C4-2B (cell line): ENCODE results near the gene BRAF.
"Not testable (repeated sequence)": the region's sequence is repeated elsewhere in the genome, so short reads cannot be mapped to it uniquely, and the experiment has no call there.

Source experiments
- H3K27ac ChIP-seq: fragments of 450-650 bp; 2 replicates; pipeline ENCODE4 v1.5.1; 2017
- ZFX ChIP-seq: fragments of 450-650 bp; IDR thresholded peaks from 2 replicates; pipeline ENCODE4 v1.6.1; 2017
- TF ChIP-seq, protein P1 (sequence below): fragments of 450-650 bp; conservative IDR thresholded peaks from 2 replicates; pipeline ENCODE4 v1.5.1; 2017; ENCODE audit warnings: mild to moderate bottlenecking

The BRAF gene

GRCh38 chr7:140924821-140925421, at the start of gene BRAF:
Gene BRAF (minus strand): TSS chr7:140924929. CDS start chr7:140924703, 226 bp downstream.
- peak within 1 kb of the TSS; percentile 91 for H3K27ac ChIP-seq
- TF ChIP-seq, protein P1, sequence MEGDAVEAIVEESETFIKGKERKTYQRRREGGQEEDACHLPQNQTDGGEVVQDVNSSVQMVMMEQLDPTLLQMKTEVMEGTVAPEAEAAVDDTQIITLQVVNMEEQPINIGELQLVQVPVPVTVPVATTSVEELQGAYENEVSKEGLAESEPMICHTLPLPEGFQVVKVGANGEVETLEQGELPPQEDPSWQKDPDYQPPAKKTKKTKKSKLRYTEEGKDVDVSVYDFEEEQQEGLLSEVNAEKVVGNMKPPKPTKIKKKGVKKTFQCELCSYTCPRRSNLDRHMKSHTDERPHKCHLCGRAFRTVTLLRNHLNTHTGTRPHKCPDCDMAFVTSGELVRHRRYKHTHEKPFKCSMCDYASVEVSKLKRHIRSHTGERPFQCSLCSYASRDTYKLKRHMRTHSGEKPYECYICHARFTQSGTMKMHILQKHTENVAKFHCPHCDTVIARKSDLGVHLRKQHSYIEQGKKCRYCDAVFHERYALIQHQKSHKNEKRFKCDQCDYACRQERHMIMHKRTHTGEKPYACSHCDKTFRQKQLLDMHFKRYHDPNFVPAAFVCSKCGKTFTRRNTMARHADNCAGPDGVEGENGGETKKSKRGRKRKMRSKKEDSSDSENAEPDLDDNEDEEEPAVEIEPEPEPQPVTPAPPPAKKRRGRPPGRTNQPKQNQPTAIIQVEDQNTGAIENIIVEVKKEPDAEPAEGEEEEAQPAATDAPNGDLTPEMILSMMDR = no peak
- TF ChIP-seq ZFX = no peak

- H3K27ac ChIP-seq = no peak overlapping the region
- TF ChIP-seq ZFX = no peak
- TF ChIP-seq, protein P1 = no peak
Measured at GRCh38 chr7:140972876-140973829, 48.4 kb upstream of the BRAF start.

- TF ChIP-seq, protein P1 = no peak
- H3K27ac ChIP-seq = no peak overlapping the region
Measured at GRCh38 chr7:140972344-140972743, 47.6 kb upstream of the BRAF start.

- TF ChIP-seq, protein P1 = no peak
- TF ChIP-seq ZFX = no peak
- H3K27ac ChIP-seq = no peak overlapping the region
Measured at GRCh38 chr7:140967438-140967837, 42.7 kb upstream of the BRAF start.

- no peak overlapping the region for H3K27ac ChIP-seq
- TF ChIP-seq, protein P1 = no peak
- TF ChIP-seq ZFX = no peak
Measured at GRCh38 chr7:140966561-140967233, 42.0 kb upstream of the BRAF start.

DNA sequence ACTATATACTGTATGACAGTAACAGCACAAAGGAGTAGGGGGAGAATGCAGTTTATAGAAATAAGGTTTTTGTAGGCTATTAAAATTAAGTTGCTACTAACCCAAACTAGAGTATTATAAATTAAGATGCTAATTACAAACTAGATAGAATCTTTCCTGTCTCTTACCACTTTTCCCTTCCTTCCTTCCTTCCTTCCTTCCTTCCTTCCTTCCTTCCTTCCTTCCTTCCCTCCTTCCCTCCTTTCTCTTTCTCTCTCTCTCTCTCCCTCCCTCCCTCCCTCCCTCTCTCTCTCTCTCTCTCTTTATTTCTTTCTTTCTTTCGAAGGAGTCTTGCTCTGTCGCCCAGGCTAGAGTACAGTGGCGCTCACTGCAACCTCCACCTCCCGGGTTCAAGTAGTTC, 36.4 kb upstream of the BRAF start:
- TF ChIP-seq, protein P1 = no peak
- TF ChIP-seq ZFX = no peak
- H3K27ac ChIP-seq = no peak overlapping the region

GRCh38 chr7:140956997-140957396, 32.3 kb upstream of the BRAF start:
- H3K27ac ChIP-seq = not testable (repeated sequence)
